ENCODE results near the gene YIPF2.
"Not testable (repeated sequence)": the region's sequence is repeated elsewhere in the genome, so short reads cannot be mapped to it uniquely, and the experiment has no call there.

Gene YIPF2

DNA sequence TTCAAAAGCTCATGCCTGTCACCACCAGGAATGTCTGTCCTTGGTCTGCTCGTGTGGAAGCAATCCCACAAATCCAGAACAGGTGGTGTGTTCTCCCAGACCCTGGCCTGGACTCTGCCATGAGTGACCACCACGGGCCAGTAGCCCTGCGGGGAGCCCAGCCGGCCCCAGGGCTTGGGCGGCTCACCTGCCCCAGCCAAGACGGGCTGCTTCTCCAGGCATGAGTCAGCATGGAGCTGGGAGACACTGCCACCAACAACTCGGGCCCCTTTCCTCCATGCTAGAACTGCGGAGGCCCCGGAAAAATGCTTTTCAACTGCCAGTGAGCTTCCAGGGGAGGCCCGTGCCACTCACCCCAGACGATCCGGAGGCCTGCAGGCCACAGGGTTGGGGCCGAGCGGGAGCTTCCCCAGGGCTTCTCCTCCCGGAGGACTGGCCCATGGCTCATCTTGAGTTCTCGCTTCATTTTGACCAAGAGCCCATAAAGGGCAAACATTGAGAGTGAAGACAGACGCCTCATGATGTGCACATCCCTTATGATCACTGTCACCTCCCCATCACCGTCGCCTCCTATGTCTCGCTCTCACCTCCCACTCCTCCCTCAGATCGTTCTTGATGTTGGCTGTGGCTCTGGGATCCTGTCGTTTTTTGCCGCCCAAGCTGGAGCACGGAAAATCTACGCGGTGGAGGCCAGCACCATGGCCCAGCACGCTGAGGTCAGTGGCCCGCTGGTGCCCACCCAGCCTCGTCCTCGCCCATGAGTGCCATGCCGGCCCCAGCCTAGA lies 16.7 kb downstream of the YIPF2 start:
- DNase-seq (ENCODE audit: low read depth, low spot score) = no peak

DNA sequence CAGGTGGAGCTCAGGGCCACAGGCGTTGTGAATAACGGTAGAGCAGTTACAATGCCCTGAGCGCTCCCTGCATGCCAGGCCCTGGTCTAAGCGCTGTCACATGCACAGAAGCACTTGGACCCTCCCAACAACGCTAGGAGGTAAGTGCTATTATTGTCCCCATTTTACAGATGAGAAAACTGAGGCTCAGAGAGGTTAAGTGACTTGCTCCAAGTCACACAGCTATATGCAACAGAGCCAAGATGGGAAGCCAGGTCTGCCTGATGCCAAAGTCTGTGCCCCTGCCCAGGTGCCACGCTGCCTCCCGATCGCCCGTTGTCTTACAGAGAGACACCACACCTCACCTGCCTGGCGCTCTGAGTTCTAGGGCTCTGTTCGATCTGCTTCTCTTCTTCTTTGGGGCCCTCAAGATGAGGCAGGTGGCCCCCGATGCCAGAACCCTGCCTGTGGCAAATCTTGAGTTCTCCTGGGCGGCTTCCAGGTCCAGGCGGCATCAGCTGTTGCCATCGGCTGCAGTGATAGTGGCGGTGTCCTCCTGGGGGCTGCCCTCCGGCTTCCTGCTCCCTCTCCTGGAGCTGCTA lies 20.0 kb downstream of the YIPF2 start:
- no peak for DNase-seq (ENCODE audit: low read depth, low spot score)

GRCh38 chr19:10907925-10908324 lies 20.5 kb downstream of the YIPF2 start:
- DNase-seq (ENCODE audit: low read depth, low spot score) = no peak

GRCh38 chr19:10899151-10899653 lies 29.2 kb downstream of the YIPF2 start:
- DNase-seq (ENCODE audit: low read depth, low spot score) = no peak

DNA sequence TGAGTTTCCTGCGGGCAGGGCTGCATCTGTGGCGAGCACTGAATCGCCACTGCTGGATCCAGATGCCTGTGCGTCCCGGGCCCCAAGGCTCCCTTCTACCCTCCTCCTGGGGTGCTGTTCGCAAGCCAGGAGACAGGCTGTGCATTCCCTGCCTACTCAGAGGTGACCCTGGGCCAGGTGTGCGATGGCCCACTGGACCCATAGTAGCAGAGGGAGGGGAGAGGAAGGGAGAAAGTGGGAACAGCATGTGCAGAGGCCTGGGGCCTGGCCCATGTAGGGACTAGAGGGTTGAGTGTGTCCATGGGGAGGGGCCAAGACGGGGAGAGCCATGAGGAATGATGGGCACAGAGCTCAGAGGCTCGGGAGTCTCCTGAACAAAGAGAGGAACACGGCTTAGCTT lies 29.8 kb downstream of the YIPF2 start:
- no peak for DNase-seq (ENCODE audit: low read depth, low spot score)

GRCh38 chr19:10896851-10897526 lies 31.4 kb downstream of the YIPF2 start:
- no peak for DNase-seq (ENCODE audit: low read depth, low spot score)

DNA sequence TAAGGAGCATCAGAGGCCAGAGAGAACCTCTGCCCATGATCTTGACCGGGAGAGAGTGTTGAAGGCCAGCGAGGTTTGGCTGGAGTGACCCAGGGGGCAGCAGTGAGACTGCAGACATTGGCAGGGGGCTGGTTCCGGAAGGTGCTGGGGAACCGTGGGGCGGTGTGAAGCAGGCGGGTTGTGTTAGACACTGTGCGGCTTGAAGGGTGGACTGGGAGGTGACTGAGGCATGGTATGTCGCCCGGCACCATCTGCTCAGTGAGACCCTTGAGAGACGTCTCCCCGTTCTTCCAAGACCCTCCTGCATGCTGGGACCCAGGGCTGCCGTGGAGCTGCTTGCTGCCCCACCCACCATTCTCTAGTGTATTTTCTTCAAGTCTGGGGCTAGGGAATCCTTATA lies 32.5 kb downstream of the YIPF2 start:
- DNase-seq (ENCODE audit: low read depth, low spot score) = no peak

GRCh38 chr19:10895363-10895762 lies 33.1 kb downstream of the YIPF2 start:
- DNase-seq (ENCODE audit: low read depth, low spot score) = no peak

GRCh38 chr19:10894911-10895213 lies 33.6 kb downstream of the YIPF2 start:
- no peak for DNase-seq (ENCODE audit: low read depth, low spot score)

DNA sequence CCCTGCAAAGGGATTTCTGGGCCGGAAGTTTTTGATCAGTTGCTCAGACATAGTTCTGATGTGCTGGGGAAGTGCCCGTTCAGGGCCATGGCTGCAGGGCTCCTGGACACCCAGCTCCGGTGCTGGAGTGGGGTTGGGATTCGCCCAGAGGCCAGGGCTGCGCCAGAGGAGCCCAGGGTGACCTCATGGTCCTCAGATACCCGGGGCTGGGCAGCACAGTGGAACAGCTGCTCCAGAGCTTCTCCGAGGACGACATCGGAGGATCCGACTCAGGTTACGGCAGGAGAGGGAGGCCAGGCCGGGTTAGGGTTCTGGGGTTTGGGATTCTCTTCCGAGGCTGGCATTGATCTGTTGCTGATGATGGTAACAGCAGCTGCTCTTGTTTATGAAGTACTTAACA lies 36.2 kb downstream of the YIPF2 start:
- no peak for DNase-seq (ENCODE audit: low read depth, low spot score)

DNA sequence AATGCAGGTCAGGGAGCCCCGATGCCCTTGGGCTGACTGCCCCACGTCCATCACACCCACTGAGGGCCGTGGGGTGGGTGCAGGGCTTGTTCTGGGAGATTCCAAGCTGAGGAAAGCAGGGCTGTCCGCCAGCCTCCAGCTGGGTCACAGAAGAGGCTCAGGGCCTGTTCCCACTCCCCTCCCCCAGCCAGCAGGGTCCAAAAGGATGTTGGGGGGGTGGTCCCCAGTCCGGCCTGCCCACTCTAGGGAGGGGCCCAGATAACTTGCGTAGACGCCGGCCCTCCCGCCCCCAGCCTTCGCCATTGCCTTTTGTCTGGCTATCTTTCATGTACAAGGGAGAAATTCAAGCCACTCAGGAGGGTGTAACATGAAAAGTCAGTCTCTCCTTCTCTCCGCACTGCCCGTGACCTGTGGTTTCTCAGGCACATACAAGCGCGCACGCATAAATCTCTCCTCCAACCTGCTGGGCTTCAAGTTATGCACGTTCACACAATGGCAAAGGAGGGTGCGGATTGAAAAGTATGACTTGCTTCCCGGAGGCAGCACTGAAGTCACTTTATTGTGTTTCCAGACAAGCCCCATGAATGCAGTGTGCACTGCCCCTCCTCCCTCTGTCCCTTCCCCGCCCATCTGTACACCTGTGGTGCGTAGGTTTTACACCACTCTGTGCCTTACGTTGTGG lies 36.9 kb downstream of the YIPF2 start:
- DNase-seq (ENCODE audit: low read depth, low spot score) = no peak

- no peak for DNase-seq (ENCODE audit: low read depth, low spot score)
These were observed 38.6 kb downstream of the YIPF2 start for GRCh38 chr19:10889880-10890279.

DNA sequence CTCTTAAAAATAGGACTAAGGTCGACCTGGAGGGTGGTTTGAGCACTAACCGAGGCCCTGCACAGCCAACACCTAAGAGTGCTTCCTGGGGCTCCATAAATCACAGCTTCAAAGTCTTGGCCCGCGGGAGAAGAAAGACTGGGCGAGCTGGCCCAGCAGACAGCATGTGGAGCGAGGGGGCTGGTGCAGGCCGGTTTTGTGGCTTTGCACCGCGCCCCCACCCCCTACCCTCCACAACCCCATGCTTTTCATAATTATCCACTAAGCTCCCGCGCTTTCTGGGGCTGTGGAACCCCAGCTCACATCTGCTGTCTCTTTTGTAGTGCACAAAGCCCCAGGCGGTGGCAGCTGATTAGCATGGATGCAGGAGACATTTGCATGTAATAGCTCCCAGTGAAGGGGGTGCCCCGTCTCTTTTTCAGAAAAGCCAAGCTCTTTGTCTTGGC lies 40.0 kb downstream of the YIPF2 start:
- DNase-seq (ENCODE audit: low read depth, low spot score) = no peak

DNA sequence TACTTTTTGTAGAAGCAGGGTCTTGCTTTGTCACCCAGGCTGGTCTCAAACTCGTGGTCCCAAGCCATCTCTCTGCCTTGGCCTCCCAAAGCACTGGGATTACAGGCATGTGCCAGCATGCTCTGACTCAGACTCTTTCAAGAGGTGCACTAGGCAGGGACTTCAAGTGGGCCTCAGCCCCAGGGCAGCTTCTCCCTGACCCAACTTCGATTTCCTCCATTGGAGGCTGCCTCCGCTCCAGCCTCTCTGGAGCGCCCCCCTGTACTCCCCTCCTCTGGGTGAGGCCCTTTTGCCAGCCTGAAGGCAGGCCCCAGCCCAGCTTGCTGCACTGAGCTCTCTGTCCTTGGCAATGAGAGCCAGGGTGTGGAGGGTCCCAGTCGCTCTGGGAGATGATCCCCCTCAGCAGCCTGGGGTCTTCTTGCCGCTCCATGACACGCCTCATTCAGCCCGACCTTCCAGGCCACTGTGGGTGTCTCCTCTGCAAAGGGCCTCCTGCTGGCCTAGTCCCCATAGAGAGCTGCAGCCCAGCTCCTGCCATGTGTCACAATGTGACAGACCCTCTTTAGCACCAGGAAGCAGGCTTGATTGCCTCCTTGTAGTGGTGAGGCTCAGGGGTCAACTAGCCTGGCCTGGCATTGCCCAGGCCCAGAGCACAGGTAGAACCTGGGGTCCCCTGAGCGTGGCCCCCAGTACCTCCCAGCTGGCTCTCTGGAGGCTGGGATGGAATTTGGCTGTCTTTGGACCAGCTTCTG lies 40.6 kb downstream of the YIPF2 start:
- DNase-seq (ENCODE audit: low read depth, low spot score) = no peak

DNA sequence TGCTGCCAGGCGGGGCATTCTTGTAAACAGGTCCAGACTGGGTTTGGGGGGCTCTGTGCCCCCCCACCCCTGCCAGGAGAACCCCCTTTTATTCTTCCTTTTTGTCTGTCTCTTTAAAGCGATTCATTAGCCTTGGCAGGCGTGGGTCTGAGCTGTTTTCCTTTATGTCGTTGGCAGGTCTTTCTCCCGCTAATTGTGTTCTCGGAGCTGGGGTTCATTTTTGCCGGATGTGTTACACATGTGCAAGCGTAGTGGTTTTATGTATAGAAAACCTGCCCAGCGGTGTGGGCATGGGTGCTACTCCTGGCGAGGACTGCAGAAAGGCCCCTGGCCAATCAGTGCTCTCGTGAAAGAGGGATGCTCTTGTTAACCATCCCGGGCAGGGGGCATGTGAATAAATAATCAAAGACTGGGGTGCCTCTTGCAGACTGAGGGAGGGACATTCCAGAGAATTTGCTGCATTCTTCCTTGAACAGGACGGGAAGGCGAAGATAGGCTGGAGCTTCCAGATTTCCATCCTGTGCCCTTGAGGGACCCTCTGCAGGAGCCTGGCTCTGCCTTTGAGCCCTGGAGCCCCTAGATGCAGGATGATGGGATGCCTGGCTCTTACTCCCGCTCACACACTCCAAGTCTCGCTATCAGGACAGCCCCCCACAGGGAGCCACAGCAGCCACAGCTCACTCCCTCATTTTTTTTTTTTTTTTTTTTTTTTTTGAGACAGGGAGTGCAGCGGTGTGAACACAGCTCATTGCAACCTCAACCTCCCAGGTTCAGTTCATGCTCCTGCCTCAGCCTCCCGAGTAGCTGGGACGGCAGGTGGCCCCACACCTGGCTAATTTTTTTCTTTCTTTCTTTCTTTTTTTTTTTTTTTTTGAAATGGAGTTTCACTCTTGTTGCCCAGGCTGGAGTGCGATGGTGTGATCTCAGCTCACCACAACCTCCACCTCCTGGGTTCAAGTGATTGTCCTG lies 43.0 kb downstream of the YIPF2 start:
- DNase-seq (ENCODE audit: low read depth, low spot score) = no peak

GRCh38 chr19:10884274-10884673 lies 44.2 kb downstream of the YIPF2 start:
- no peak for DNase-seq (ENCODE audit: low read depth, low spot score)

- no peak for DNase-seq (ENCODE audit: low read depth, low spot score)
These were observed 46.4 kb downstream of the YIPF2 start for GRCh38 chr19:10882108-10882457.

DNA sequence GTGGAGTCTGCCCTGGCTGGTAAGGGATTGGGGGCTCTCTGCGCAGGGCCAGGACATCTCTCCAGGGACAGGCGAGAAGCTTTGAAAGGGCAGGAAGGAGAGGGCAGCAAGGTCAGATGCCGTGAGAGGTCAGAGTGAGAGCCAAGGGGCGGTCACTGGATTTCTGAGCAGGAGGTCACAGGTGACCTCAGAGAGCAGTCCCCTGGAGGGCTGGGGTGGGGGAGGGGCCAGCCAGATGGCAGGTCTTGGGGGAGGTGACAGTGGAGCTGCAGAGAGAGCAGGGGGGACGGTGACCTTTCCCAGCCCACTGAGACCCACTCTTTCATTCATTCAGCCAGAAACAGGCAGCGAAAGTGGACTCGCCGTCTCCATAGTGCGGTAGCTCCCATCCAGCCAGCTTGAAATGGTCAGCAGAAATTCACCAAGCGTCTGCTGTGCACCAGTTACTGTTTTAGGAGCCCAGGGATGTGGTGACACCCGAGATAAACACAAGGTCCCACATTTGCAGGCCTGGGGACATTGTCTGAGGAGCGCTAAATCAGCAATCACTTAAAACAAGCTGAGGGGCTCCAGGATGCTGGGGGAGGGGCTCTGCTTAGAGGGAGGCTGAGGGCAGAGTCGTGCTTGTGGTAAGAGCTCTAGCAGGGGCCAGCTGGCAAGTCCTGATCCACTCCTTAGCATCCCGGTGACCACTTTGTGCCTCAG lies 46.9 kb downstream of the YIPF2 start:
- no peak for DNase-seq (ENCODE audit: low read depth, low spot score)

- DNase-seq (ENCODE audit: low read depth, low spot score) = no peak
These were observed 50.2 kb downstream of the YIPF2 start for GRCh38 chr19:10878253-10878652.

GRCh38 chr19:10877608-10878007 lies 50.8 kb downstream of the YIPF2 start:
- not testable (repeated sequence) for DNase-seq (ENCODE audit: low read depth, low spot score)
